IPS DF 19.7 (cell line): ENCODE measurements around the gene PAM.
"Not testable (repeated sequence)": the region's sequence is repeated elsewhere in the genome, so short reads cannot be mapped to it uniquely, and the experiment has no call there.

Experiments
- DNase-seq: peaks from one replicate; pipeline ENCODE4 v3.0.0-alpha.2; 2013; ENCODE audit warnings: low read depth, low spot score

Gene PAM

GRCh38 chr5:102902135-102902448, 147.0 kb downstream of the PAM start:
- DNase-seq: no peak

- DNase-seq: no peak
Measured at GRCh38 chr5:102902647-102903046, 147.5 kb downstream of the PAM start.

- DNase-seq: no peak
Measured at GRCh38 chr5:102903074-102903871, 148.2 kb downstream of the PAM start.

- DNase-seq: no peak
Measured at GRCh38 chr5:102905056-102905455, 150.0 kb downstream of the PAM start.

- DNase-seq: not testable (repeated sequence)
Measured at GRCh38 chr5:102907099-102907498, 152.0 kb downstream of the PAM start.

- no peak for DNase-seq
Measured at GRCh38 chr5:102910240-102911226, 155.4 kb downstream of the PAM start.

- DNase-seq: no peak
Measured at GRCh38 chr5:102911973-102912372, 156.9 kb downstream of the PAM start.

GRCh38 chr5:102916109-102916508, 161.0 kb downstream of the PAM start:
- no peak for DNase-seq

GRCh38 chr5:102918986-102919610, 164.0 kb downstream of the PAM start:
- no peak for DNase-seq

GRCh38 chr5:102920762-102921161, 165.7 kb downstream of the PAM start:
- DNase-seq: no peak

- DNase-seq: no peak
Measured at GRCh38 chr5:102921341-102922044, 166.4 kb downstream of the PAM start.

- DNase-seq: no peak
Measured at GRCh38 chr5:102922111-102922720, 167.1 kb downstream of the PAM start.

GRCh38 chr5:102922799-102923477, 167.8 kb downstream of the PAM start:
- DNase-seq: no peak

GRCh38 chr5:102924963-102925362, 169.9 kb downstream of the PAM start:
- no peak for DNase-seq

- DNase-seq: no peak
Measured at GRCh38 chr5:102927007-102927406, 171.9 kb downstream of the PAM start.

- no peak for DNase-seq
Measured at GRCh38 chr5:102930244-102930643, 175.1 kb downstream of the PAM start.

- DNase-seq: no peak
Measured at GRCh38 chr5:102931085-102931725, 176.1 kb downstream of the PAM start.

- DNase-seq: no peak
Measured at GRCh38 chr5:102932781-102933180, 177.7 kb downstream of the PAM start.

GRCh38 chr5:102933316-102933715, 178.2 kb downstream of the PAM start:
- no peak for DNase-seq
